Stomach (tissue), 9 donors: ENCODE data around the gene EMC6. TPM values are rescaled to one million over a fixed set of nuclear protein-coding genes. Genes with fewer than 3 reads are reported as not detected.

Experiments used
- DNase-seq, 2 donors: peaks; one replicate each; pipeline versions ENCODE4 v3.0.0 to v3.0.0-alpha.2; 2013 to 2019
- H3K27ac ChIP-seq, 5 donors: fragments of 200-600 bp in 4 of 5; sonication (generic) in 4 of 5; one replicate each; pipeline ENCODE4 v1.5.1; 2013 to 2019; ENCODE audit warnings: mild to moderate bottlenecking in 1 of 5, moderate library complexity in 1 of 5
- H3K27me3 ChIP-seq, 3 donors: fragments of 200-600 bp; sonication (generic); one replicate each; pipeline ENCODE4 v1.5.1; 2017 to 2019; ENCODE audit warnings: mixed run types in 1 of 3
- H3K36me3 ChIP-seq, 4 donors: fragments of 200-600 bp; sonication (generic); 1 replicate in 3 of 4; 2 replicates in 1 of 4; pipeline ENCODE4 v1.5.1; 2016 to 2019
- H3K4me1 ChIP-seq, 4 donors: fragments of 200-600 bp; sonication (generic); one replicate each; pipeline ENCODE4 v1.5.1; 2016 to 2019
- H3K4me3 ChIP-seq, 4 donors: fragments of 200-600 bp; sonication (generic) in 3 of 4; one replicate each; pipeline ENCODE4 v1.5.1; 2016 to 2019; ENCODE audit warnings: mild to moderate bottlenecking in 1 of 4
- H3K9me3 ChIP-seq, 4 donors: fragments of 200-600 bp; sonication (generic); one replicate each; pipeline ENCODE4 v1.5.1; 2016 to 2019
- EP300 ChIP-seq: sonication (generic); formaldehyde crosslinking; IDR thresholded peaks from one replicate; pipeline ENCODE4 v1.6.1; 2017; ENCODE audit warnings: antibody characterized with exemption
- POLR2A ChIP-seq, 4 donors: fragments of 450-650 bp; IDR thresholded peaks; one replicate each; pipeline ENCODE4 v1.6.1; 2016; ENCODE audit warnings: antibody characterized with exemption in 4 of 4, control low read depth in 2 of 4, mild to moderate bottlenecking in 1 of 4, moderate library complexity in 1 of 4
- POLR2AphosphoS5 ChIP-seq, 3 donors: sonication (generic); formaldehyde crosslinking; IDR thresholded peaks; one replicate each; pipeline ENCODE4 v1.6.1; 2016; ENCODE audit warnings: antibody characterized with exemption in 3 of 3
- intact Hi-C: fragments of 100-400 bp; cut with DNase I; formaldehyde crosslinking; loops from one replicate; pipeline ENCODE4 v1.15.1; 2023; ENCODE audit warnings: low total_unique reads
- polyA plus RNA-seq, 3 donors: library from polyadenylated mRNA; stranded (reverse); fragments of 200-250 nt; gene quantifications; one replicate each; pipeline ENCODE4 v1.2.3, GENCODE V29; 2013
- total RNA-seq, 5 donors: library from RNA; depleted of rRNA; stranded (reverse); fragments of >200 nt; gene quantifications; one replicate each; pipeline versions ENCODE4 v1.1.0 to v1.2.3, GENCODE V29; 2014 to 2016
- TF ChIP-seq, protein P1 (sequence below), 7 experiments: fragments of 450-650 bp in 4 of 7; fragments of 200-600 bp in 3 of 7; sonication (generic) in 3 of 7; IDR thresholded peaks; one replicate each; pipeline ENCODE4 v1.5.1; 2016 to 2019; ENCODE audit warnings: antibody characterized with exemption in 7 of 7, control low read depth in 2 of 7, mild to moderate bottlenecking in 1 of 7
- donor health status: healthy with polysubstance abuse.
- donor health status: Bipolar disorder and iron deficiency.
- donor health status: healthy.

Gene EMC6
- total and polyA plus RNA-seq, 8 donors = 2.6 to 75.6 (median 44.4) TPM; not detected in 2

GRCh38 chr17:3719265-3719664, 50.7 kb downstream of the EMC6 start:
- Histone ChIP-seq H3K36me3 (peaks cover 48 to 70% (median 62%) of the 10 kb centered on the region in 4 donors), H3K4me1 (peaks cover 19 to 45% (median 38%) of the 10 kb centered on the region in 4 donors), H3K27me3 (no peaks in the 10 kb centered on the region), H3K9me3 (no peaks in the 10 kb centered on the region), H3K27ac (no peak overlapping the region), H3K4me3 (no peak overlapping the region)
- TF ChIP-seq, protein P1, sequence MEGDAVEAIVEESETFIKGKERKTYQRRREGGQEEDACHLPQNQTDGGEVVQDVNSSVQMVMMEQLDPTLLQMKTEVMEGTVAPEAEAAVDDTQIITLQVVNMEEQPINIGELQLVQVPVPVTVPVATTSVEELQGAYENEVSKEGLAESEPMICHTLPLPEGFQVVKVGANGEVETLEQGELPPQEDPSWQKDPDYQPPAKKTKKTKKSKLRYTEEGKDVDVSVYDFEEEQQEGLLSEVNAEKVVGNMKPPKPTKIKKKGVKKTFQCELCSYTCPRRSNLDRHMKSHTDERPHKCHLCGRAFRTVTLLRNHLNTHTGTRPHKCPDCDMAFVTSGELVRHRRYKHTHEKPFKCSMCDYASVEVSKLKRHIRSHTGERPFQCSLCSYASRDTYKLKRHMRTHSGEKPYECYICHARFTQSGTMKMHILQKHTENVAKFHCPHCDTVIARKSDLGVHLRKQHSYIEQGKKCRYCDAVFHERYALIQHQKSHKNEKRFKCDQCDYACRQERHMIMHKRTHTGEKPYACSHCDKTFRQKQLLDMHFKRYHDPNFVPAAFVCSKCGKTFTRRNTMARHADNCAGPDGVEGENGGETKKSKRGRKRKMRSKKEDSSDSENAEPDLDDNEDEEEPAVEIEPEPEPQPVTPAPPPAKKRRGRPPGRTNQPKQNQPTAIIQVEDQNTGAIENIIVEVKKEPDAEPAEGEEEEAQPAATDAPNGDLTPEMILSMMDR (IDR thresholded peaks at IDR 0.05) = no peak
- no peak for TF ChIP-seq POLR2A (IDR thresholded peaks at IDR 0.05)
- TF ChIP-seq POLR2AphosphoS5 (IDR thresholded peaks at IDR 0.05) = no peak
- TF ChIP-seq EP300 = no peak
- DNase-seq = no peak
- intact Hi-C loops = no loop called here

Other genes with a start within 250 kb of the EMC6 start
- not detected for gene OR1E2, start 235.0 kb upstream of the EMC6 start, total RNA-seq
- not detected for gene OR1E2, start 235.0 kb upstream of the EMC6 start, polyA plus RNA-seq
- 1 to 10 TPM in 1 of 5 donors, not detected in 4; 4.1 TPM for gene SPATA22, start 197.0 kb upstream of the EMC6 start, total RNA-seq
- gene SPATA22, start 197.0 kb upstream of the EMC6 start, polyA plus RNA-seq = 1 to 10 TPM in 1 of 3 donors, not detected in 2; 1.1 TPM
- 1 to 10 TPM in 4 of 5 donors, not detected in 1; 2.7 to 7.3 (median 4.7) TPM for gene ASPA, start 192.8 kb upstream of the EMC6 start, total RNA-seq
- 1 to 10 TPM in 2 of 3 donors, under 1 TPM in 1; 0.53 to 3.1 (median 2.2) TPM for gene ASPA, start 192.8 kb upstream of the EMC6 start, polyA plus RNA-seq
- gene TRPV3, start 111.0 kb upstream of the EMC6 start, total RNA-seq = 1 to 10 TPM in 3 of 5 donors, under 1 TPM in 2; under 0.01 to 6.7 (median 1.2) TPM
- under 1 TPM in 2 of 3 donors, not detected in 1; 0.25 to 0.33 TPM for gene TRPV3, start 111.0 kb upstream of the EMC6 start, polyA plus RNA-seq
- gene TRPV1, start 59.4 kb upstream of the EMC6 start, total RNA-seq = 10 to 100 TPM in 4 of 5 donors, 1 to 10 TPM in 1; 3.9 to 71.8 (median 19.4) TPM
- gene TRPV1, start 59.4 kb upstream of the EMC6 start, polyA plus RNA-seq = 1 to 10 TPM in 2 of 3 donors, under 1 TPM in 1; 0.92 to 4.2 (median 3.1) TPM
- gene SHPK, start 32.6 kb upstream of the EMC6 start, total RNA-seq = 10 to 100 TPM; 10.5 to 29.4 (median 12.3) TPM
- 1 to 10 TPM; 4.9 to 5.5 (median 5.1) TPM for gene SHPK, start 32.6 kb upstream of the EMC6 start, polyA plus RNA-seq
- 10 to 100 TPM; 10.5 to 74.5 (median 18.0) TPM for gene CTNS, start 32.1 kb upstream of the EMC6 start, total RNA-seq
- 1 to 10 TPM; 4.0 to 9.2 (median 5.4) TPM for gene CTNS, start 32.1 kb upstream of the EMC6 start, polyA plus RNA-seq
- gene TAX1BP3, start 234 bp upstream of the EMC6 start, total RNA-seq = 100 to 1,000 TPM in 4 of 5 donors, 10 to 100 TPM in 1; 52.7 to 229 (median 108) TPM
- 100 to 1,000 TPM; 114 to 267 (median 235) TPM for gene TAX1BP3, start 234 bp upstream of the EMC6 start, polyA plus RNA-seq
- gene P2RX5, start 27.3 kb downstream of the EMC6 start, total RNA-seq = 10 to 100 TPM in 1 of 5 donors, 1 to 10 TPM in 3, not detected in 1; 3.7 to 37.5 (median 7.1) TPM
- 1 to 10 TPM in 2 of 3 donors, not detected in 1; 1.1 to 7.1 TPM for gene P2RX5, start 27.3 kb downstream of the EMC6 start, polyA plus RNA-seq
- gene HASPIN, start 55.1 kb downstream of the EMC6 start, total RNA-seq = under 1 TPM in 3 of 5 donors, not detected in 2; 0.55 to 0.89 (median 0.87) TPM
- under 1 TPM in 2 of 3 donors, not detected in 1; 0.30 to 0.68 TPM for gene HASPIN, start 55.1 kb downstream of the EMC6 start, polyA plus RNA-seq
- 10 to 100 TPM in 3 of 5 donors, 1 to 10 TPM in 2; 4.5 to 39.4 (median 13.6) TPM for gene ITGAE, start 132.4 kb downstream of the EMC6 start, total RNA-seq
- gene ITGAE, start 132.4 kb downstream of the EMC6 start, polyA plus RNA-seq = 10 to 100 TPM; 36.9 to 66.8 (median 55.9) TPM
- 10 to 100 TPM in 4 of 5 donors, 1 to 10 TPM in 1; 7.6 to 40.6 (median 28.1) TPM for gene NCBP3, start 177.4 kb downstream of the EMC6 start, total RNA-seq
- 10 to 100 TPM in 2 of 3 donors, 1 to 10 TPM in 1; 8.6 to 31.0 (median 19.1) TPM for gene NCBP3, start 177.4 kb downstream of the EMC6 start, polyA plus RNA-seq
- 10 to 100 TPM in 1 of 5 donors, 1 to 10 TPM in 3, under 1 TPM in 1; 0.58 to 15.1 (median 6.2) TPM for gene CAMKK1, start 224.2 kb downstream of the EMC6 start, total RNA-seq
- 1 to 10 TPM; 2.1 to 6.4 (median 3.1) TPM for gene CAMKK1, start 224.2 kb downstream of the EMC6 start, polyA plus RNA-seq
- gene P2RX1, start 247.7 kb downstream of the EMC6 start, total RNA-seq = 10 to 100 TPM in 1 of 5 donors, 1 to 10 TPM in 4; 2.4 to 13.4 (median 6.7) TPM
- 1 to 10 TPM in 1 of 3 donors, under 1 TPM in 2; 0.75 to 2.4 (median 0.92) TPM for gene P2RX1, start 247.7 kb downstream of the EMC6 start, polyA plus RNA-seq